ENCODE results near the gene MTCL1. TPM values are rescaled to one million over a fixed set of nuclear protein-coding genes. Genes with fewer than 3 reads are reported as not detected.

MTCL1 gene
- total RNA-seq, 2 experiments from 2014 or later, result 0.92 to 1.1 TPM

DNA sequence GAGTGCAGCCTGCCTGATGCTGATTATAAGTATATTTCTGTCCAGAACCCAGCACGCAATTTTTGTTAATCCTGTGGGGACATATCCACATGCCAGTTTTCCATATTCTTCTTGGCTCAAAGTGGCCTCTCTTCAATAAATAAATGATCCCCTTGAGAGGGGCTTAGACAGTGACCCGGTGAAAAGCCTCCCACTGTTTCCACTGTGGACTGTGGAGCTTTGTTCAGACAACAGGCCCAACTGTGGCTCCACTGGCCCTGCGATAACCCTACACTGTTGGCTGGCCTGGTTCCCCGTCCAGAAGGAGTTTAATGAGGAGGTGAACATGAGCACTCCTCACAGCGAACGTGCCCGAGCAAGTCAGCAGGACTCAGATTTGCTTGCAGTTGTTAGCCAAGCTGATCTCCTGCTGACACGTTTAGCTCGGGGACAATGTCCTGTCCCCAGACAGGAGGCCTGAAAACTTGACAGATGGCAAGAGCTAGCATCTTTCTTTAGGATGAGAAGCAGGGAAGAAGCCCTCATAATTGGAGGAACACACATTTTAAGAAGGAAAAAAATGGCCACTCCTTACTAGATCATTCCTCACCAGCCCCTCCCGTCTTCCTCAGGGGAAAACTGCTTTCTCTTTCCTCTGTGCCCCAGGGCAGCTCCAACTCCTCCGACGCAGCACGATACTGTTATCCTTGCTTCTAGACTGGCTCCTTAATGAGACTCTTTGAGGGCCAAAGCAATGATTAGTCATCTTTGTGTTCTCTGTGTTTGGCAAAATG is 20.0 kb upstream of the MTCL1 start:
- ChIA-PET CTCF (interaction anchor here (0.7 to 2.1 kb wide), 2 partner anchors 11 to 33 kb away, joined by 3 to 6 read pairs; no protein-coding TSS in a partner anchor), POLR2A (no interaction called here)

DNA sequence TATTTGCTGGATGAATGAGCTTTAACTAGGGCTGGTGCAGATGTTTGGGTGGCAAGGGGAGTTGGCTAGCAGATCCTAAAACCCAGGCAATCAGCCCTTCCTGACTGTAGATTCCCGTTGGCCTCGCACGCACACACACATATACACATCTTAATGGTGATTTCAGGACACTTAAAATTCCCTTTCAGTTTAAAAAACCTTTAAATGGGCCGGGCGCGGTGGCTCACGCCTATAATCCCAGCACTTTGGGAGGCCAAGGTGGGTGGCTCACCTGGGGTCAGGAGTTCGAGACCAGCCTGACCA is 19.5 kb upstream of the MTCL1 start:
- ChIA-PET CTCF (interaction anchor here (0.7 to 2.1 kb wide), 2 partner anchors 11 to 34 kb away, joined by 3 to 6 read pairs; no protein-coding TSS in a partner anchor), POLR2A (no interaction called here)

DNA sequence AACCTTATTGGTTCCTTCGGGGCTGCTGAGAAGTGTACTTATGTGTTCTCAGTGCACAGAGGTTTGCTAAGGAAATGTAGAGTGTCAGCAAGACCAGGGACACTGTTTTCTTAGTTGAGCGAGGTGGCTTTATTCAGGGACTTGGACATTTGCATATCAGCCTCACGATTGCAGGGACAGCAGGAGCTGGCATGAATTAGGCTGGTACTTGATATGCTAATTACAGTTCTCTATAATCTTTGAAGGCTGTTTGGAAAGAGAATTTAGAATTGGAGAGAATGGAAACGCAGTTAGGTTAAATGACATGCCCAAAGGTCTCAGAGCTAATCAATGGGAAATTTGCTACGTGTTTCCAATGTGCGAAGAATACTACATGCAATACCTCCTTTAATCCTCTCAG is 18.7 kb upstream of the MTCL1 start:
- ChIA-PET POLR2A (no interaction called here), CTCF (interaction anchor here (2.1 kb wide), 1 partner anchor 10 kb away, joined by 6 read pairs; no protein-coding TSS in a partner anchor)

DNA sequence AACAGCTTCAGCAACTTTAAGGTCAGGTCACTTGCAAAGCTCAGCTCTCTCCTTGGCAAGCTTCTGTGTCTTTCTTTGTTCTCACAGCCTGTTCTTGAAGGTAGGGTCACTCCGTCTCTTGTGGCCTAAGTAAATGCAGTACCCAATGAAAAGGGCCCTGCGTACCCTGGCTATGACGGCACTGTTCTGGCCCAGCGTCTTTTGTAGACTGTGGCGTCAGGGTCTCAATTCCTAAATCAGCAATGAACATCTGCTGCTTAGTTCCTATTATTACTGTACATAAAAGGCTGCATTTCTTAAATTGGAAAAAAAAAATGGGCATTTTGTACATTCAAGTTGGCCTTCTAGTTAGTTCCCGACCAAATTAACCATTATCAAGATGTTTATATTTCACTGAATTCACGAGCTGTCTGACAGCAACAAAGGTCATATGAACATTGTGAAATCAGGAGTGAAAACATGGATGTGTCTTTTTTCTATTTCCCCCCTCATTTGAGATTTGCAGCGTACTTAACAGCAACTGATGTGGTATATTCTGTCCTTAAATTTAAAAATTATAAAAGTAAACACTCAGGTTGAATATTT is 17.0 kb upstream of the MTCL1 start:
- POLR2A ChIA-PET, result no interaction called here

DNA sequence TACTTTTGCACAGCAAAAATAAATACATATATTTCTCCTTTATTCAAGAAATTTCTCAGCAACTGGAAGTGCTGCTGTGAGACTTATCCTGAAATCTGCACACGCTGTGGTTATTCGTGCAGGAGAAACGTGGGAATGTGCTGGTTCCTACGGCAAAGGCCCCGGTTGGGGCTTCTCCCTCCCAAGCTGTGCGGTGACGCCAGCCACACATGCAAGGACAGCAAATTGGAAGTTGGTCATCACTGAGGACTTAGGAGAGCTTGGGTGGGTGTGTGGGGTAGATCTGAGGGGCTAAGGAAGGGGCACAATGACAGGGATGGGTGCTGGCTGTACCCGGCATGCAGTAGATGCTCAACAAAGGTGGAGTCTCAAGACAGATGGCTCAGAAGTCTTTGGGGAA is 16.5 kb upstream of the MTCL1 start:
- ChIA-PET CTCF (no interaction called here), POLR2A (no interaction called here)

More for the DNA sequence above, 17.0 kb upstream of the MTCL1 start:
- CTCF ChIA-PET, result no interaction called here

DNA sequence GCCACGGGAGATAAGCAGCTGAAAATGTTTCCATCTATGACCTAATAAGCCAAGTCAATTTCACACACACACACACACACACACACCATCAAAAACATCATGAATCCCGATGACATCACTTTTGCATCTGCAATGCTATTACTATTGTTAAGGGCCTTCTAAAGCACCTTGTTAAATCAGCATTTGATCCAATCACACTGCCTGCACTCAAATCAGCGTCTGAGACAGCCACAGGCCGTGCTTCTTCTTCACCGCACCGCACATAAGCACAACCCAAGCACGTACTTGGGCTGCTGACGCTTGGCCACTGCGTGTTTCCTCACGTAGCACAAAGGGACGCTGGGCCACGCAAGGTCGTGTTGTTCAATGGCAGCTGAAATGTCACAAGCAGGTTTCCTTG is 15.8 kb upstream of the MTCL1 start:
- CTCF ChIA-PET, result no interaction called here
- POLR2A ChIA-PET, result no interaction called here

DNA sequence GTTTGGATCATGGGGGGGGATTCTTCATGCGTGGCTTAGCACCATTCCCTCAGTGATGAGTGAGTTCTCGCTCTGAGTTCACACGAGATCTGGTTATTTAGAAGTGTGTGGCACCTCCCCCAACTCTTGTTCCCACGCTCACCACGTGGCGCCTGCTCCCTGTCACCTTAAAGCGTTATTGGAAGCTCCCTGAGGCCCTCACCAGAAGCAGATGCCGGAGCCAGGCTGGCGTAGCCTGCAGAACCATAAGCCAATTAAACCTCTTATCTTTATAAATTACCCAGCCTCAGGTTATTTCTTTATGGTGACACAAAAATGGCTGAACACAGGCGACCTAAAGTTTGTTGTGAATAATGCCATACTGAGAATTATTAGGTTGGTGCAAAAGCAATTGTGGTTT is 10.5 kb upstream of the MTCL1 start:
- ChIA-PET POLR2A (no interaction called here), CTCF (interaction anchor here (1.1 to 3.3 kb wide), 2 partner anchors 287 to 293 kb away, joined by 3 to 18 read pairs; no protein-coding TSS in a partner anchor)

DNA sequence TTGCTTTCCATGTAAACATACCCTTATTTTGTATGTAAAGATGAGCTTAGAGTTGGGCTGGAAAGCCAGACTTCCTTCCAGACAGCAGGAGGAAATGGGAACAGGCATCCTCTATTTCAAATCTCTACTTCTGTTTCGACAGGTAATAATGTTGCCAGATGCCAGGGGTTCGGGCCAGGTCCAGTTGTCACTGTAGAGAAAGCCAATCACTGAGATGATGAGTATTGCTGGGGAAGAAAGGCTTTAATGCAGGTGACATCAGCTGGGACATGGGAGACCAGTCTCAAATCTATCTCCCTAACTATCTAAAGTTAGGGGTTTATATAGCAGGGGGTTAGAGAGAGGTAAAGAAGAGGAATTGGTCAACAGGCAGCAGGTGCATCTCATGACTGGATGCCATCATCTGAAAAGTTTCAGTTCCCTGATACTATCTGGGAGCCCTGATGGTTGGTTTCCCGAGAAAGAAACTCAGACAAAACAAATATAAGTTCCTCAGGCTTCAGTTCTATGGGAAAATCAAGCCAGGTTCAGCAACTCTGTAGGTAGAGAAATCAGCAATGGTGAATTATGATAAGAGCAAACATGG is 9.3 kb upstream of the MTCL1 start:
- CTCF ChIA-PET, result interaction anchor here (1.0 to 3.3 kb wide), 10 partner anchors 9 to 294 kb away, joined by 3 to 18 read pairs (median 4); partner anchors contain the start of gene MTCL1
- POLR2A ChIA-PET, result no interaction called here

DNA sequence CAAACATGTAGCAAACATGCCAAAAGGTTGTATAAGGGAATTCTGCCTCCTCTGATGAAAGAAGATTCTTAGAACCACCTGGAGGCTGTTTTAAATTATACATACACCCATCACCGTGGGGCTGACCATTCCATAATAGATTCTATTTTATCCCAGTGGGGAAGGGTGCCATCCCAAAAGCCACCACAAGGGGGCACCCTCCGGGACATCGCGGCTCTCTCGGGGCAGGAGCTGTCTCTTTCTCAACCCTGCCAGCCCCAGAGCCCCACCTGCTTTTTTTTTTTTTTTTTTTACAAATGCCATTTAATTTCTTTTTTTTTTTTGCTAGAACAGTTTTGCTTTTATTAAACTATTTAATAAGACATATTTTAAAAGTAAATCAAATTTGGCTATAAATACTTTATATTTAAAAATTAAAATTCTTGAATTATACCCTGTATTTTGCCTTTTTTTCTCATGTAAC is 8.6 kb upstream of the MTCL1 start:
- ChIA-PET CTCF (interaction anchor here (0.6 to 3.3 kb wide), 12 partner anchors 9 to 293 kb away, joined by 3 to 18 read pairs (median 3); partner anchors contain the start of gene MTCL1), POLR2A (no interaction called here)

DNA sequence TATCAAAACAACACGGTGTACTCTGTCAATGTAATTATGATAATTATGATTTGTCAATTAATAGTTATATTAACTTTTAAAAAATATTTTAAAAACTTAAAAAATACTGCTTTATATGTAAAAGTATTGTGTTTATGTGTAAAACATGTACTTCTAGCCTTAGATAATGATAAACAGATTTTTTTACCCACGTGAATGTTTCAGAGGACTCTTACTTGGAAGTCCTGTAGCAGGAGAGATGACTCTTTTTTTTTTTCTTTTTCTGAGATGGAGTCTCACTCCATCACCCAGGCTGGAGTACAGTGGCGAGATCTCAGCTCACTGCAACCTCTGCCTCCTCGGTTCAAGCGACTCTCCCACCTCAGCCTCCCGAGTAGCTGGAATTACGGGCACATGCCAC is 6.2 kb upstream of the MTCL1 start:
- ChIA-PET POLR2A (no interaction called here), CTCF (interaction anchor here (0.7 to 1.6 kb wide), 2 partner anchors 157 to 283 kb away, joined by 3 read pairs; no protein-coding TSS in a partner anchor)

DNA sequence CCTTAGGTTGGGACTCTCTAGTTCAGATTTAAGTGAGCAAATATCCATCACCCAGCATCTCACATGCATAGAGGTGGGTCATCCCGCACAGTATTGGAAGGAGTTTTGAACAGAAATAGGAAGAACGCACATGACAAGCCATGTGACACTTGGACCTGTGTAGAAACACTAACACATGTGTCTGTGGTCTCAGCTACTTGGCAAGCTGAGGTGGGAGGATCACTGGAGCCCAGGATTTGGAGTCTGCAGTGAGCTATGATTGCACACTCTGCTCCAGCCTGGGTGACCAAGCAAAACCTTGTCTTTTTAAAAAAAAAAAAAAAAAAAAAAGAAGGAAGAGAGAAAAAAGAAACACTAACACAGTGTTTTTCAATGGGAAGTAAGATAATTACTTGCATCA is 5.4 kb upstream of the MTCL1 start:
- CTCF ChIA-PET, result interaction anchor here (0.7 kb wide), 1 partner anchor 156 kb away, joined by 3 read pairs; no protein-coding TSS in a partner anchor
- POLR2A ChIA-PET, result no interaction called here

DNA sequence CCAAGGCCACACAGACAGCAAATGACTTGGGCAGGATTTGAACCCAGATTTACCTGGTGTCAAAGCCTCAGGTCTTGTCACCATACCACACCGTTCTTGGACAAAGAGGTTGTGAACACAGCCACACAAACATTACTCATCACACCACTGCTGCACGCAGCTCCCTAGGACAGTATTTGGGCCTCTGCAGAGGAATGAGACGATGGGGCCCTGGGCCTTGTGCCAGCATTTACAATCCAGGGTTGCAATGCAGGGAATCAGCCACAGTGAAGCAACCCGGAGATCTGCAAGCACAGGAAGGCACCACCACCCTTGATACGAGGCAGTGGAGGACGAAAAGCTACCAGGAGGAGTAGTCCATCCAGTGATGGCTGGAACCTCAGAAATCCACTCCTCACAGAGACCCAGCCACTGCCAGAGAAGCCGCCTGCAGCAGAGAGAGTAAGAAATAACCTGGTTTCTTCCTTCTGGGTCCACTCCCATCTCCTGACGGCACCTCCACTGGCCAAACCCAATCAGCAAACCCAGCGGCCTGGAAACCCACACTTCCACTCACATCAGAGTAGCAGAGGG is 3.7 kb upstream of the MTCL1 start:
- POLR2A ChIA-PET, result no interaction called here
- CTCF ChIA-PET, result no interaction called here

DNA sequence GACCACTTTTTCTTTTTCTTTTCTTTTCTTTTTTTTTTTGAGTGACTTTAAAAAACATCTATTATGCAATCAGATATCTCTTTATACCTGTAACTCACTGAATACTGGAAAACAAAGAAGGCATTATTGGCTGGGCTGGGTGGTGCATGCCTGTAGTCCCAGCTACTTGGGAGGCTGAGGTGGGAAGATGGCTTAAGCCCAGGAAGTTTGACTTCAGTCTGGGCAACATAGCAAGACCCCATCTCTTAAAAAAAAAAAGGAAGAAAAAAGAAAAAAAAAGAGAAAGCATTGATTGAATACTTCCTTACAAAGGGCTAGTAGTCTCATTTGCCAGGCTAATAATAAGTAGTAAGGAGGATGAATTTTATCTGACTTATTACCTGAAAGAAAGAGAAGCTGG is 2.7 kb upstream of the MTCL1 start:
- ChIA-PET CTCF (interaction anchor here (1.4 kb wide), 1 partner anchor 285 kb away, joined by 4 read pairs; no protein-coding TSS in a partner anchor), POLR2A (interaction anchor here (0.7 kb wide), 1 partner anchor 327 kb away, joined by 3 read pairs; no protein-coding TSS in a partner anchor)

DNA sequence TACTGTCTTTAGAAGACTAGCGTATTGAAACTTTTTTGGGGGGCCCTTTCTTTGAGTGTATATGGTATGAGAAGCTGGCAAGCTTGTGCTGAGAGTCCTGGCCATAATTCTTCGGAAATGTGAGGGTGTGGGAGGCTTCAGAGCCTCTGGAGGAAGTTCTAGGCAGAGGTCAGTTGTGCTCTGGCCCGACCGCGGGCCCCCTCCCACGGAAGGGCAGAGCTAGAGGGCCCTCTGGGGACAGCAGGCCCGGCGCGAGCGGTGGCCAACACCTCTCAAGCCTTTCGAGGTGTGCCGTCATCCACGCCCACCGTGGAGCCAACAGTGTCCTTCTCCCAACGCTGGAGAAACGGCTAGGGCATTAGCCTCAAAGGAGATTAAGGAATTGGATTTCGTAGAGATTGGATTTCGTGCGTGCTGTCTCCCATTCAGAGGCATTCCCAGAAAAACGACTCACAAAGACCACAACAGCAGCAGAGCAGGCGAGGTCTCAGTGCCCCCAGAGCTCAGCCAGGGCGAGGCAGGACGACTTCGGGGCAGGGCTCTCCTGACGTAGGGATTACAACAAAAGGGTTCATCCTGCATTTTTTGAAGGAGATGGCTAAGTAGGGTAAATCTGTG is 2.2 kb upstream of the MTCL1 start:
- CTCF ChIA-PET, result interaction anchor here (1.4 kb wide), 1 partner anchor 285 kb away, joined by 4 read pairs; no protein-coding TSS in a partner anchor
- POLR2A ChIA-PET, result no interaction called here

DNA sequence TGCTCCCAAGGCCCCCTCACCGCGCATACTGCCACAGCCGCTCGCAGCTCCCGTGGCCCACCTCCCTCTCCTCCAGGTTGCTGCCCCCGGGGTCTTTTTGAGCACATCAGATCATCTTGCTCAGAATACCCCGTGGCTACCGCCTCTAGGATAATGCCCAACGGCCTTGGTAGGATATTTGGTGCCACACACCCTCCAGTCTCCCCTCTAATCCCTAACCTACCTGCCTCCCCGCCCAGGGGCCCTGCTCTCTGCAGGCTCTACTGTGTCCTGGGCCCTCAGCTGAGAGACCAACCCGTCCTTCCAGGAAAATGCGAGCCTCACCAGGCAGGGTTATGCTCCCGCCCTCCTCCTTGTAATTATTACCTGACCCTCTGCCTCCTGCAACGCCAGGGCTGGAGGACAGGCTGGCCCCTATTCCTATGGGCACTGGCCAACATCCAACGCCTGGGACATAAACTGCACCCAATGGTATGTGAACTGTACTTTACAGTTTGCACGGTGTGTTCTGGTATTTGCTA is 1.5 kb upstream of the MTCL1 start:
- CTCF ChIA-PET, result interaction anchor here (1.4 kb wide), 1 partner anchor 284 kb away, joined by 4 read pairs; no protein-coding TSS in a partner anchor
- POLR2A ChIA-PET, result no interaction called here

DNA sequence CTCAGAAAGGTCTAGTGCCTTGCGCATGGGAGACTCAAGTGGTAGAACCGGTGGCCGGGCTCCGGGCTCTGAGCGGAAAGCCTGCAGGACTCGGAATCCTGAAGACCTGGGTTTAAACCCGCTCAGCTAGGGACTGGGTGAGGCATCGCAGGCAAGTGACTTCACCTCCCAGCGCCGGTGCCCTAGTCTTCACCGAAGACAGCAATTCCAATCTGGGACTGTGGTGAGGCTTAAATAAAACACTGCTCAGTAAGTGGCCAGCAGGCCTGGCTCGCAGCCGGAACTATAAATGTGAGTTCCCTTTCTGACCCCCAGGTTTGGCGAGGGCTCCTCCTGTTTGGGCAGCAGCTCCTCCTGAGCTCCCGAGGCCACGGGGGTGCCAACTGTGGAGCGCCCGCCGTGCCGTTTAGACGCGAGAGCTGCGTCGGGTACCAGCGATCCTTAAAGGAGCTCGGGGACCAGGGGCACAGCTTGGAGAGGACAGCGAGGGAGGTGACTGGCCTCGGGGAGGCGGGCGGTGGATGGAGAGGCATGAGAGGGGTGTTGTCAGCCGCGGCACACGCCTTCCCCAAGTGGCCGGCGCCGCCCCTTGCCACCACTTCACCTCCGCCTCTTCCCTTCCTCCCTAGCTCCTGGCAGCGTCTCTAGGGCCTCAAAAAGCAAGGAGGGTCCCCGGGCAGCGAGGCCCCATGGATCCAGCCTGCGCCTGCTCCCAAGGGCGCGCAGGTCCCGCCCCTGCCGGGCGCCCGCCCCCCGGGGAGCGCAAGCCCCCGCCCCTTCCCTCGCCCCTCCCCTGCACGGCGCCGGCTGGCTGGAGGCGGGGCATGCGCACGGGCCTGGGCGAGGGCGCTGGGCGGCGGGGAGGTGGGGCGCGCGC is 757 bp upstream of the MTCL1 start:
- ChIA-PET CTCF (interaction anchor here (0.8 to 1.4 kb wide), 3 partner anchors 8 to 283 kb away, joined by 3 to 4 read pairs (median 3); no protein-coding TSS in a partner anchor), POLR2A (no interaction called here)

DNA sequence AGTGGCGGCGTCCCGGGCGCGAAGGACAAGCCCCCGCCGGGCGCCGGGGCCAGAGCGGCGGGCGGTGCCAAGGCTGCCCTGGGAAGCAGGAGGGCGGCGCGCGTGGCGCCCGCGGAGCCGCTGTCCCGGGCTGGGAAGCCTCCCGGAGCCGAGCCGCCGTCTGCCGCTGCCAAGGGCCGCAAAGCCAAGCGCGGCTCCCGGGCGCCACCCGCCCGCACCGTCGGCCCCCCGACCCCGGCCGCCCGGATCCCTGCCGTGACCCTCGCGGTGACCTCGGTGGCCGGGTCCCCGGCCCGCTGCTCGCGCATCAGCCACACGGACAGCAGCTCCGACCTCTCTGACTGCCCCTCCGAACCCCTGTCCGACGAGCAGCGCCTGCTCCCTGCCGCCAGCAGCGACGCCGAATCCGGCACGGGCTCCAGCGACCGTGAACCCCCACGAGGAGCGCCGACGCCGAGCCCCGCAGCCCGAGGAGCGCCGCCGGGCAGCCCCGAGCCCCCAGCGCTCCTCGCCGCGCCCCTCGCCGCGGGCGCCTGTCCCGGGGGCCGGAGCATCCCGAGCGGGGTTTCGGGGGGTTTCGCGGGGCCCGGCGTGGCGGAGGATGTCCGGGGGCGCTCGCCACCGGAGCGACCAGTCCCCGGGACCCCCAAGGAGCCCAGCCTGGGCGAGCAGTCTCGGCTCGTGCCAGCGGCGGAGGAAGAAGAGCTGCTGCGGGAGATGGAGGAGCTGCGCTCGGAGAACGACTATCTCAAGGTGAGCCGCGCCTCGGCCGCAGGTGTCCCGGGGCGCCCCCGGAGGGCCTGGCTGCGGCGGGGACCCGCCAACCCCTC is 820 bp downstream of the MTCL1 start:
- ChIA-PET CTCF (interaction anchor here (1.2 to 1.4 kb wide), 2 partner anchors 10 to 97 kb away, joined by 3 to 4 read pairs; no protein-coding TSS in a partner anchor), POLR2A (no interaction called here)

Measured in activated CD8-positive, alpha-beta memory T cell treated with anti-CD3 and anti-CD28 coated beads for 36 hours (primary cell).